HK-2 (cell line): ENCODE data around the gene DYSF.
"Not testable (repeated sequence)": the region's sequence is repeated elsewhere in the genome, so short reads cannot be mapped to it uniquely, and the experiment has no call there.

Experiments used
- DNase-seq: peaks from one replicate; pipeline ENCODE4 v3.0.0-alpha.2; 2018; ENCODE audit not compliant: unreplicated experiment

Gene DYSF

GRCh38 chr2:71647356-71647755 is 194.0 kb downstream of the DYSF start:
- DNase-seq = no peak

- no peak for DNase-seq
Measured at GRCh38 chr2:71655498-71655897, 202.1 kb downstream of the DYSF start.

- DNase-seq = not testable (repeated sequence)
Measured at GRCh38 chr2:71658256-71658655, 204.9 kb downstream of the DYSF start.

DNA sequence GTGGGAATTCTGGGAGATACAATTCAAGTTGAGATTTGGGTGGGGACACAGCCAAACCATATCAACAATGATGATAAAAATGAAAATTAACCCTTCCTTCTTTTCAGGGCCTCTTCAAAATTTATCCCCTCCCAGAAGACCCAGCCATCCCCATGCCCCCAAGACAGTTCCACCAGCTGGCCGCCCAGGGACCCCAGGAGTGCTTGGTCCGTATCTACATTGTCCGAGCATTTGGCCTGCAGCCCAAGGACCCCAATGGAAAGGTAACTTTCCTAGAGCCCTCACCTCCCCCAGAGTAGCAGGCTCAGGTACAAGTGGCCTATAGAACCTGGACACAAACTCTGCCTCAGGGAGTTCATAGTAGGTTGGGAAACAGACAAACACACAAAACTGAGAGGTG is 205.4 kb downstream of the DYSF start:
- DNase-seq = no peak

DNA sequence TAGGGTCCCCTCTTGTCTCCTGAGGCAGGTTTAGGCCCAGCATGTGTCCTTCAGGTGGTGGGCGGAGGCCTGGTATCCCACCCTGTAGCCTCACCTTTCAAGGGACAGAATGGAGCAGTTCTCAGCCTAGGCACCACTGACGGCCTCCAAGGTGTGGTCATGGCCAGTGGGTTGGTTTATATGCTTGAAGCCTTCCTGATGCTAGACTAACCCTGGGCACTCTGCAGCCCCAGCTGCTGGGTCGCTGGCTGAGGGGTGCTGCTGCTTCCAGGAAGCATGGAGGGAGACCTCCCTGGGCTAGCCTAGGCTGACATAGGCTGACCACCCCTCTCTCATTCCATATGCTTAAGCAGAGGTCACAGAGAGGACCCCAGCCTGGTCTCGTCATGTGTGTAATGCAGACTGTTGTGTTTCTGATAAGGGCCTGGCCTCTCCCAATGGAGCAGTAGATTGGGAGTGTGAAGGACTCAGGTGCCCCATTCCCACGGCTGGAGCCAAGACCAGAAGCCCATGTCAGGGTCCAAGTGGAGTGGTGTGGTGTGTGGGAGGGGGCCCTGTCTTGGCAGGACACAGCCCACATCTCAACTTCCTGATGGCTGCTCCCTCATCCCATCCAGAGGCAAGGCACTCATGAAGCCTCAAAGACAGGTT is 206.6 kb downstream of the DYSF start:
- no peak for DNase-seq

DNA sequence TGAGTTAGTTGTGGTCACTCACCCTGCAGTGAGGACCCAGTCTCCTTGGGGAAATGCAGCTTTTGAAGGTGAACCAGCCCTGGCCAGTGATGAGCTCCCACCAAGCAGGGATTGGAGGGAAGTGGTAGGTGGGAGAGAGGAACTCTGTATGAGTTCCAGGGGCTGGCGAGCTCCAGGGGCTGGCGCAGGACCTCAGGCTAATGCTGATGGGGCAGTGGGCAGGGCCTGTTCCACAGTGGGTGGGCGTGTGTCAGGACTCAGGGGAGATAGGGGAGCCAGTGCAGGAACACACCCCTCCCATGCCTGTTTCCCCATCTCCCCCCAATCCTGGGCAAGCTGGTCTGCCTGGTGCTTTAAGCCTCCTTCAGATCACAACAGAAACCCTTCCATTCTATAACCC is 208.4 kb downstream of the DYSF start:
- DNase-seq = no peak

GRCh38 chr2:71662665-71663394 is 209.5 kb downstream of the DYSF start:
- DNase-seq = no peak

- DNase-seq = no peak
Measured at GRCh38 chr2:71664161-71664560, 210.8 kb downstream of the DYSF start.

DNA sequence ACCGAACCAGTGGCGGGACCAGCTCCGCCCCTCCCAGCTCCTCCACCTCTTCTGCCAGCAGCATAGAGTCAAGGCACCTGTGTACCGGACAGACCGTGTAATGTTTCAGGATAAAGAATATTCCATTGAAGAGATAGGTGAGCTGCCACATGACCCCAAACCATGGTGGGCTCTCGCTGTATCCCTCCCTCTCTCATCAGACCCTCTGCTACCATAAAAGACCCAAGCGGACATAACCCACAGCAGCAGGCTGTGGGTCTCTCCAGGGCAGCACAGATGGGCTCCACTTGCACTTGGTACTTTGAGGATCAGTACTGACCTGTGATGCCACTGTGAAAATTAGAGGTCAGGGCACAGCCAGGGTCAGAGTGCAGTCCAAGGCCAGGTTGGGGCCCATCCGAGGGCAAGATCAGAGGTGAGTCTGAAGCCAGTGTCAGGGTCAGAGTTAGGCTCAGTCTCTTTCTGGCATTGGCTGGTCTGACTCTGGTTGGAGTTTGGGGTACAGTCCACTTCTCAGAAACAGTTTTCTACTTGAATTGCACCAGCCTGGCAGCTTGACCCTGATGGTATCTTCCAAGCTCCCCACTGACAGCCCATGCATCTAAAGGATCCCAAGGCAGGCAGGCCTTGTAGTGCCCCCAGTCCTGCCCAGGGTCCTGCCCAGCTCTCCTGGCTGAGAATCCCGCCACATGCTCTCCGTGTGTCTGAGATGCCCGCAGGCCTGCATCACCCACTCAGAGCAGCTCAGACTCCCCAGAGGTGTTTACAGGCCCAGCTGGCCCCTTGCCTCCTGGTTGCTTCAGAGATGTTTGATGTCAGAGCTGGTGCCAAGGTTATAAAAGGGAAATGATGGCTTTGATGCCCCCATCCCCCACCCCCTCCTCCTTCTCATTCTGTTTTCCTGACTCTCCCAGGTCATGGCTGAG is 212.1 kb downstream of the DYSF start:
- no peak for DNase-seq

DNA sequence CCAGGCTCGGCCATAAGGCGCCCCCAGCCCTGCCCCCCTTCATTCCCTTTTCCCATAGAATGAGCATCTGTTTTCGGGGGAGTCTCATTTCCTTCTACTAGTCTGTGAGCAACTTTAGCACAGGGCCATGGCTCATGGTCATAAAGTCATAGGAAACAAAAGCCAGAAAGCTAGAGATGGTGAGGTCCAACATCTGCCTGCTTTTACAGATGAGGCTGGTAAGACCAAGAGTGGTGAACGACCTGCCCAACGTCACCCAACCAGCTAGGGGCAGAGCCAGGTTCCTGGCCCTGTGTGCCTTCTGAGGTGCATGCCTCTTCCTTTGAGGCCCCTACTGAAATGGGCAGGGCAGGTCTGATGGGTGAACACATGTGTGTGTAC is 212.7 kb downstream of the DYSF start:
- DNase-seq = no peak

- no peak for DNase-seq
Measured at GRCh38 chr2:71667256-71668182, 214.2 kb downstream of the DYSF start.

DNA sequence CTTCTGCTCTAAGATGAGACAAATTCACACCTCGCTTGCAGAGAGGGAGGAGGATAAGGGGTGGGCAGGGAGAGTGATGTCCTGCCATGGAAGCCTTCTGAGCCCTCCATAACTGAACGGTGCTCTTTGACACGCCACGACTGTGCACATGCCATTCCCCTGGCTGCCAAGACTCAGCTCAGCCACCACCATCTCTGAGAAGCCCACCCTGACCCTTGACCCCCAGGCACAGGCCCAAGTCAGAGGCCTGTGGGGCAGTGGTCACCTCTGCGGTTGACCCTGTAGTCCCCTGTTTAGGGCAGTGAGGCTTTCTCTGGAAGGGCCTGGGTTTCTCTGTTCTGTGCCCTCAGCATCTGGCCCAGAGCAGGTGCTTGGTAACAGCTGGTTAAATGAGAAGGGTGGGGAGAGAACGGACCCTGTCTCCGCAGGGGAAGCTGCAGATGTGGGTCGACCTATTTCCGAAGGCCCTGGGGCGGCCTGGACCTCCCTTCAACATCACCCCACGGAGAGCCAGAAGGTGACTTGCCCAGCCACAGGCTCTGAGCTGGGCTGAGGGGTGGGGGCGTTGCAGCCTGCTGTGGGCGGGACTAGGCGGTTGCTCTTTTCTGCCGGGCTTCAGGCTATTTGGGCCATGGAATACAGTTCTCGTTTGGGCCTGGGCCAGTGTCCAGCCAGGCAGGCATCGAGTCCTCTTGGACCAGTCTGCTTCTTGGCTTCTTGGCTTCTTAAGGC is 215.1 kb downstream of the DYSF start:
- DNase-seq = no peak

- DNase-seq = no peak
Measured at GRCh38 chr2:71669058-71669456, 215.7 kb downstream of the DYSF start.

DNA sequence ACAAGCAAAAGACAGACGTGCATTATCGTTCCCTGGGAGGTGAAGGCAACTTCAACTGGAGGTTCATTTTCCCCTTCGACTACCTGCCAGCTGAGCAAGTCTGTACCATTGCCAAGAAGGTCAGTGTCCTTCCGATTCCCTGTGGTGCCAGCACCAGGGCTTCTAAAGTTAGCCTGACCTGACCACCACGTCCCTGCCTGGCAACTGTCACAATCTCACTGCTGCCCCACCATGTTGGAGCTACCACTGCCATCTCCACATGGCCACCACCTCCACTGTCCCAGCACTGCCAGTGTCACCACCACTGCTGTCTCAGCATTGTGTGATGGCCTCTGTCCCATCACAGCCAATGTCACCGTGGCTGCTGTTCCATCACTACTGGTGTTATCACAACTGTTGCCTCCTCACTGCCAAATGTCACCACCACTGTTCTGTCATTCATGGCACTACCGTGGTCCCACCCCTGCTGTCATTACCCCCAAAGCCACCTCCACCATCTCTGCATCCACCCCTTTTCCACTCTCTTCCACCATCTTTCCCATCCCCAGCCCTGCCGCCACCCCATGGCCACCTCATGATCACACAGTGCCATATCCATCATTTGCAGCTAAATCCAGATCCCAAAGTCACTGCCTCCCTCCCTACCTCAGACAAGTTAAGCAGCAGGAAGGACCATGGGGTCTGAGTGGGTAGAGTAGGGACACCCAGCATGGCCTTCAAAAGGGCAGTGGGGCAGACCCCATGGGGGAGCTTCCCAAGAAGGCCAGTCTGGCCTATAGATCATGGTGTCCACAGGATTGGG is 216.5 kb downstream of the DYSF start:
- no peak for DNase-seq

DNA sequence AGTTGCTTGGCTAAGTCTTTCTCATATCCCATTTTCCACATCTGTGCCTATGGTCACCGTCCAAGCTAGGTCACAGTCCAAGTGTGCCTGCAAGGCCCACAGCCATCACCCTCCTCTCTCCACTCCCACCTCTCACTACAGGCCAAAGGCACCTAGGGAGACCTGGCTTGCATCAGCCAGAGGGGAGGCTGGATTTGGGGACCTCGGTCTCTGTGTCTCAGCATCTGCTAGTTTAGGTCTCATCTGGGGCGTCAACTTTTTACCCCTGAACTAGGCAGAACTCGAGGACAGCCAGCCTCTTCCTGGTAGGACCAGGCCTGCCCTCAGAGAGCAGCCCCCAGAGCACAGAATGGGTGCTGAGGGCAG is 217.1 kb downstream of the DYSF start:
- no peak for DNase-seq

DNA sequence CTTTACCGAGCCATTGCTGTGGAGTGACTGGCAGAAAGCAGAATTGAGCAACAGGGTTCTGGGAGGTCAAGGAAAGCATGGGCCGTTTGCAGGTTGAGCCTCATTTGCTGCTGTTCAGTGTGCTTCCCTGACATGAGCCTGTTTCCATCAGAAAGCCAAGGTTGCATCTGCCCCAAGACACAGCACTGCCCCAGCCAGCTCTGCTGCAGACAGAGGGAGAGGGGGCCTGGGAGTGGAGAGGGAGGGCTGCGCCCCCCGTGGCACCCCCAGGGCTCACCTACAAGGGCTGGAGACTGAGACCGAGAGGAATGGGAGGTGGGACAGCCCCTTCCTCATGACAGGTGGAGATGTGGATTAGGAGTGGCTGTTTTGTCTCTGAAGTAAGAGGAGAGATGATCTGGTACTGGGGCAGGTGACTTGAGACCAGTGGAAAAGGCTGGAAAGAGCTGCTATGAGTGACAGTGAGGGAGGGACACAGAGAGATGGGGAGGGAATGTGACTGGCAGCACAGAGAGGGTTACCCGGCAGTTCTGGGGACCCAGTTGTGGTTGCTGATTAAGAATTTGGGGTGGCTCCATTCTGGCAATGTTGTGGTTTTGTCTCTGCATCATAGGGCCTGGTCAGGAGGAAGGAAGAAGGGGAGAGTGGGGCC is 218.0 kb downstream of the DYSF start:
- no peak for DNase-seq

DNA sequence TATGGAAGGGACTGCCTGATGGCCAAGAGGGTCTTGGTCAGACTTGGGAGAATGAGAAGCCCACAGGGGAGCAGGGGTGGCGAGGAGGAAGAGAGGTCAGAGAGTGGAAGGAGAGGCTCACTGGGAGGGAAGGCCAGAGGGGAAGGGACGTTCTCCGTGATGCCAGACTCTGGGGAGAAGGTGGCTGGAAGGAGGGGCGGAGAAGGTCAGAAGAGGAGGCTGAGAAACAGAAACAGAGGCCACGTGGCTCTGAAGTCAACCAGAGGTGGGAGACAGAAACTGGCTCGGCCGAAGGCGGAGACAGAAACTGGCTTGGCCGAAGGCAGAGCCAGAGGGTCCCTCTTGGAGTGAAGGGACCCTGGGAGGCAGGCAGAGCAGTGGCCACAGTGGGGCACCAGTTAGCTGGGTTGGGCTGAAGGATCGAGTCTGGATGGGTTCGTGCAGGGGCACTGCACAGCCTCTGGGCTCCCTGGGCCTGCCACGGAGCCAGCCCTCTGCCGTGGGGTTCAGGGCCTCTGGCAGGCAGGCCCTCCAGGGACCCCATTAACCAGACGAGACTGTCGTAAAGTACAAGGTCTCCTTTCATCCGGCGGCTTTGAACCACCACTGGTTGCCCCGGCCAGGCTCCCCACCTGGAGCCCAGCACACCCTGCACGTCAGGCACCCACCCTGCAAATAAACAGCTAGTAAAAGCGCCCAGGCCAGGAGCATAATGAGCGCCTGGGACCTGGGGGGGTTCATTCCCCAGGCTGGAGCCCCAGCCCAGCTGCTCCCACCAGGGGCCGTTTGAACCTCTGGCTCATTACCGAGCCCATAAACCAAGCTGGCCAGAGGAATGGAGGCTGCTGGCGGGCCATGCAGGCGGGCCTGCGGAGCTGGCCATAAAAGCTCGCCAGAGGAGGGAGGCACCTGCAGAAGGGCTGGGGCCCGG is 218.8 kb downstream of the DYSF start:
- DNase-seq = no peak
